IMR-90 (cell line): ENCODE measurements around the gene TMED10. TPM values are rescaled to one million over a fixed set of nuclear protein-coding genes. Genes with fewer than 3 reads are reported as not detected.

Experiments used
- ATAC-seq: fragments of 200-7000 bp; cut with Tn5 transposase; 2 replicates; pipeline ENCODE4 v1.9.1; 2020; ENCODE audit warnings: low read depth, mild to moderate bottlenecking, moderate library complexity
- BruUV-seq: library from RNA; stranded (reverse); fragments of 400-500 nt; replicated peaks from 2 replicates; lab custom pipeline; 2021; lab: Mats Ljungman, UMichigan
- CTCF ChIA-PET: fragments of 300-600 bp; formaldehyde crosslinking; extraction: SDS; loops from one replicate; lab custom pipeline; 2021; ENCODE audit warnings: antibody characterized with exemption; lab: Yijun Ruan, JAX
- POLR2A ChIA-PET: fragments of 300-600 bp; sonication (Branson Sonifier 250); formaldehyde crosslinking; loops from one replicate; lab custom pipeline; 2022; ENCODE audit warnings: antibody characterized with exemption; ENCODE audit not compliant: unreplicated experiment; lab: Charles Lee
- DNase-seq: peaks from one replicate; pipeline ENCODE4 v3.0.0; 2013
- H2AFZ ChIP-seq: replicated peaks from 2 replicates; pipeline ENCODE3; 2013; ENCODE audit warnings: low read length, mild to moderate bottlenecking; ENCODE audit not compliant: poor library complexity
- H2AK5ac ChIP-seq: 2 replicates; pipeline ENCODE4 v1.6.1; 2013; ENCODE audit warnings: low read depth, low read length, inconsistent platforms
- H2AK9ac ChIP-seq: replicated peaks from 2 replicates; pipeline ENCODE3; 2013; ENCODE audit warnings: mild to moderate bottlenecking, low read depth, low read length, moderate library complexity; ENCODE audit not compliant: poor library complexity
- H2BK120ac ChIP-seq: 2 replicates; pipeline ENCODE4 v1.6.1; 2013; ENCODE audit warnings: low read depth, low read length, inconsistent platforms
- H2BK15ac ChIP-seq: 3 replicates; pipeline ENCODE4 v1.6.1; 2013; ENCODE audit warnings: low read depth, low read length, inconsistent platforms
- H2BK20ac ChIP-seq: 2 replicates; pipeline ENCODE4 v1.6.1; 2013; ENCODE audit warnings: low read depth, mild to moderate bottlenecking, inconsistent platforms, low read length, moderate library complexity
- H2BK5ac ChIP-seq: 2 replicates; pipeline ENCODE4 v1.6.1; 2013; ENCODE audit warnings: mild to moderate bottlenecking, low read depth, low read length, inconsistent platforms; ENCODE audit not compliant: poor library complexity, severe bottlenecking
- H3K14ac ChIP-seq: replicated peaks from 2 replicates; pipeline ENCODE4 v1.6.1; 2013; ENCODE audit warnings: low read depth, low read length, inconsistent platforms
- H3K18ac ChIP-seq: 2 replicates; pipeline ENCODE4 v1.6.1; 2013; ENCODE audit warnings: low read depth, low read length, control low read depth
- H3K23ac ChIP-seq: 2 replicates; pipeline ENCODE4 v1.6.1; 2013; ENCODE audit warnings: low read depth, low read length, inconsistent platforms
- H3K27ac ChIP-seq: 2 replicates; pipeline ENCODE4 v1.5.1; 2013; ENCODE audit warnings: mild to moderate bottlenecking, control low read depth, low read length; ENCODE audit not compliant: insufficient read depth
- H3K27me3 ChIP-seq: 2 replicates; pipeline ENCODE4 v1.6.1; 2013; ENCODE audit warnings: low read length; ENCODE audit not compliant: control insufficient read depth, insufficient read depth
- H3K36me3 ChIP-seq: 2 replicates; pipeline ENCODE4 v1.6.1; 2013; ENCODE audit warnings: low read length, mixed read lengths; ENCODE audit not compliant: control insufficient read depth, insufficient read depth
- H3K4ac ChIP-seq: 2 replicates; pipeline ENCODE4 v1.6.1; 2013; ENCODE audit warnings: low read depth, low read length, inconsistent platforms
- H3K4me1 ChIP-seq: 2 replicates; pipeline ENCODE4 v1.6.1; 2013; ENCODE audit warnings: low read length, mixed read lengths; ENCODE audit not compliant: control insufficient read depth, insufficient read depth
- H3K4me2 ChIP-seq: 2 replicates; pipeline ENCODE4 v1.6.1; 2013; ENCODE audit warnings: low read depth, mild to moderate bottlenecking, control low read depth, low read length, moderate library complexity
- H3K4me3 ChIP-seq: 2 replicates; pipeline ENCODE4 v1.5.1; 2013; ENCODE audit warnings: low read depth, mild to moderate bottlenecking, control low read depth, low read length, moderate library complexity; ENCODE audit not compliant: insufficient read depth
- H3K56ac ChIP-seq: 2 replicates; pipeline ENCODE4 v1.6.1; 2013; ENCODE audit warnings: low read length, inconsistent platforms; ENCODE audit not compliant: insufficient read depth; ENCODE audit errors: extremely low read depth
- H3K79me1 ChIP-seq, 2 experiments: 2 replicates each; pipeline ENCODE4 v1.6.1; 2013; ENCODE audit warnings: low read length in 2 of 2, inconsistent platforms in 1 of 2, low read depth in 1 of 2
- H3K9ac ChIP-seq: 2 replicates; pipeline ENCODE4 v1.6.1; 2013; ENCODE audit warnings: low read depth, low read length, control low read depth
- H3K9me1 ChIP-seq: 2 replicates; pipeline ENCODE4 v1.6.1; 2013; ENCODE audit warnings: low read length, inconsistent platforms; ENCODE audit not compliant: insufficient read depth
- H3K9me3 ChIP-seq: 2 replicates; pipeline ENCODE4 v1.6.1; 2013; ENCODE audit warnings: low read length; ENCODE audit not compliant: control insufficient read depth, insufficient read depth
- H4K20me1 ChIP-seq: 2 replicates; pipeline ENCODE4 v1.6.1; 2013; ENCODE audit warnings: low read length, inconsistent platforms; ENCODE audit not compliant: insufficient read depth
- H4K5ac ChIP-seq: 2 replicates; pipeline ENCODE4 v1.6.1; 2013; ENCODE audit warnings: mild to moderate bottlenecking, low read depth, low read length, control low read depth
- H4K8ac ChIP-seq, 2 experiments: 2 replicates each; pipeline ENCODE4 v1.6.1; 2013; ENCODE audit warnings: low read depth in 2 of 2, low read length in 2 of 2, control low read depth in 1 of 2, inconsistent platforms in 1 of 2
- H4K91ac ChIP-seq: 2 replicates; pipeline ENCODE4 v1.6.1; 2013; ENCODE audit warnings: low read depth, low read length, inconsistent platforms; ENCODE audit not compliant: insufficient read depth
- BHLHE40 ChIP-seq: fragments of 150-350 bp; IDR thresholded peaks from 2 replicates; pipeline ENCODE4 v1.6.1; 2016; ENCODE audit warnings: mild to moderate bottlenecking, low read depth, low read length
- CEBPB ChIP-seq: IDR thresholded peaks from 2 replicates; pipeline ENCODE4 v1.6.1; 2012; ENCODE audit warnings: low read depth, low read length, improper control_type of control experiment
- CHD1 ChIP-seq: IDR thresholded peaks from 2 replicates; pipeline ENCODE4 v1.6.1; 2012; ENCODE audit warnings: low read depth, low read length, improper control_type of control experiment
- FOS ChIP-seq: fragments of 150-350 bp; IDR thresholded peaks from 2 replicates; pipeline ENCODE4 v1.6.1; 2016; ENCODE audit warnings: low read depth, low read length
- MAZ ChIP-seq: IDR thresholded peaks from 2 replicates; pipeline ENCODE4 v1.6.1; 2012; ENCODE audit warnings: low read depth, mild to moderate bottlenecking, low read length, improper control_type of control experiment, moderate library complexity, borderline replicate concordance
- MXI1 ChIP-seq: IDR thresholded peaks from 2 replicates; pipeline ENCODE4 v1.6.1; 2012; ENCODE audit warnings: low read depth, mild to moderate bottlenecking, low read length, moderate library complexity, borderline replicate concordance
- NFE2L2 ChIP-seq: fragments of 150-350 bp; IDR thresholded peaks from 2 replicates; pipeline ENCODE4 v1.6.1; 2016; ENCODE audit warnings: low read depth, mild to moderate bottlenecking, low read length
- POLR2A ChIP-seq: IDR thresholded peaks from 2 replicates; pipeline ENCODE4 v1.6.1; 2012; ENCODE audit warnings: mild to moderate bottlenecking, low read depth, low read length
- RAD21 ChIP-seq: IDR thresholded peaks from 2 replicates; pipeline ENCODE4 v1.6.1; 2012; ENCODE audit warnings: low read length, improper control_type of control experiment
- RCOR1 ChIP-seq: IDR thresholded peaks from 2 replicates; pipeline ENCODE4 v1.6.1; 2012; ENCODE audit warnings: mild to moderate bottlenecking, low read length, improper control_type of control experiment; ENCODE audit not compliant: insufficient replicate concordance
- RFX5 ChIP-seq: IDR thresholded peaks from 2 replicates; pipeline ENCODE4 v1.8.0; 2012; ENCODE audit warnings: low read depth, mild to moderate bottlenecking, low read length, moderate library complexity
- SMC3 ChIP-seq: fragments of 150-350 bp; IDR thresholded peaks from 2 replicates; pipeline ENCODE4 v1.6.1; 2016; ENCODE audit warnings: low read depth, mild to moderate bottlenecking, antibody characterized with exemption, low read length, moderate library complexity
- USF2 ChIP-seq: fragments of 150-350 bp; IDR thresholded peaks from 2 replicates; pipeline ENCODE4 v1.6.1; 2017; ENCODE audit warnings: mild to moderate bottlenecking, antibody characterized with exemption, low read length, low read depth
- WGBS, 2 experiments: methylation state at CpG; one replicate each; pipeline versions ENCODE4 v1.1.5 to v1.1.7; 2013; ENCODE audit warnings: missing lambda C conversion rate in 2 of 2; ENCODE audit not compliant: insufficient read length in 1 of 2; ENCODE audit errors: extremely low coverage in 2 of 2; 5-methylcytosine and 5-hydroxymethylcytosine counted together
- dilution Hi-C: fragments of 300-500 bp; cut with HindIII; formaldehyde crosslinking; loops from one replicate; pipeline ENCODE4 v1.14.3; 2018; ENCODE audit warnings: low sequenced_read_pairs; ENCODE audit not compliant: unreplicated experiment
- in situ Hi-C: fragments of 300-500 bp; cut with MboI; formaldehyde crosslinking; loops from 3 replicates; pipeline ENCODE4 v1.14.3; 2019; ENCODE audit warnings: low sequenced_read_pairs, inconsistent platforms, mixed read lengths
- intact Hi-C: fragments of 100-400 bp; cut with micrococcal nuclease; formaldehyde crosslinking; loops from 2 replicates; pipeline ENCODE4 v1.10.0; 2022
- polyA plus RNA-seq, 3 experiments: library from polyadenylated mRNA; depleted of rRNA; stranded (reverse); fragments of >200 nt; gene quantifications; 2 replicates each; pipeline ENCODE4 v1.2.3, GENCODE V29; 2012; ENCODE audit warnings: low replicate concordance in 1 of 3
- total RNA-seq: library from RNA; depleted of rRNA; stranded (reverse); fragments of >200 nt; gene quantifications from 2 replicates; pipeline ENCODE4 v1.2.3, GENCODE V29; 2012
- TF ChIP-seq, protein P1 (sequence below): fragments of 150-350 bp; IDR thresholded peaks from 2 replicates; pipeline ENCODE4 v1.6.1; 2016; ENCODE audit warnings: low read depth, mild to moderate bottlenecking, low read length, moderate library complexity, borderline replicate concordance

Gene TMED10
- total and polyA plus RNA-seq, 2 of the 4 experiments (the other 2 are of a cell fraction): 254 to 441 TPM

DNA sequence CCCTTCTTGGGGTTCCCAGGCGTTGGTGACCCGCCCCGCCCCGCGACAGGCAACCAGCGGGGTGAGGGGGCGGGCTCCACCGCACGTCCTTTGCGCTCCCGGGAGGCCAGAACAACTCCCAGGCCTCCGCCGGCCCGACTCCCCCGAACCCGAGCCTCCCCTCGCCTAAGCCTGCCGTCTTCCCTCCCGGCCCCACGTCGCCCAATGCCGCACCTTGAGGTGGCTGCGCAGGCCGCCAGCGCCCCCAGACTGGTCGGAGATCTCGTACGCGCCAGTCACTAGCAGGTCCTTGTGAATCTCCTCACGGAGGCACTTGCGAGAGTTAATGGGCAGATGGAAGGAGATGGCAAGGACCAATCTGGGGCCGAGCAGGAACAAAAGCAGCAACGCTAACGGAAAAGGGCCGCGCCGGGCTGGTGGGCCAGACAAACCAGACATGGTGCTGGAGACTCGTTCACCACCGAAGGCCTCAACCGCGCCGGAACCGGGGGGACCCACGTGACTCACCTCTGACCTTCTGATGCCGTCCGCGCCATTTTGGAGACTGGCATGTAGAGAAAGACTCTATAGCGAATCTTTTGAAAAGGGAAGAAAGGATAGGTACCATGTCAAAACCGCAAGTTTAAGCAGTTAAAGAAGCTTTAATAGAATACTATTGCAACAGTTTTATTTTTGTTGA, at the start of gene TMED10 (continued):
- TF ChIP-seq USF2: peak; percentile 98
- 0 out of 2 replicates have a peak, but pooled peaks have one; percentile 31 for TF ChIP-seq CHD1
- TF ChIP-seq CEBPB: no peak

DNA sequence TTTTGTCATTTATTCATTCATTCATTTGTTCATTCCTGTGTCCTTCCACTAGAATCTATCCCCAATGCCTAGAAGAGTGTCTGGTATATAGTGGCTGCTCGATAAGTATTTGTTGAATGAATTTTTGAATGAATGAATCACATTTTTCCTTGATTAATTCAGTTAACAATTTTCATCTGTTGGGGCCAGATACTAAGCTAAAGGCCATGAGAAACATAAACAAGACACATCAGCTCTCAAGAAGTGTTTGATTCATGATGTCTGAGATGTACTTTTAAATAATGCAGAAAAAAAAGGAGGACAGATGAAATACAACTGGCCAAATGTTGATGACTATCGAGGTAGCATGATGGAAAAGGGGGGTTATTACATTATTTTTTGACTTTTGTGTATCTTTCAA, 48.1 kb upstream of the TMED10 start:
- no peak overlapping the region for H2BK15ac ChIP-seq
- no peak overlapping the region for H3K9ac ChIP-seq
- H2BK20ac ChIP-seq: no peak overlapping the region
- no peak overlapping the region for H3K56ac ChIP-seq
- no peak overlapping the region for H2BK5ac ChIP-seq
- H2BK120ac ChIP-seq: no peak overlapping the region
- H3K36me3 ChIP-seq: no peaks in the 10 kb centered on the region
- no peak overlapping the region for H3K4me3 ChIP-seq
- no peak overlapping the region for H3K27ac ChIP-seq
- H3K4me1 ChIP-seq: peaks cover 10% of the 10 kb centered on the region
- no peak overlapping the region for H4K91ac ChIP-seq
- dilution Hi-C loops: no loop called here
- peaks cover 14% of the 10 kb centered on the region for H3K9me1 ChIP-seq
- no peak overlapping the region for H4K8ac ChIP-seq
- no peak overlapping the region for H3K18ac ChIP-seq
- no peak overlapping the region for H2AK9ac ChIP-seq
- H2AK5ac ChIP-seq: no peak overlapping the region
- BruUV-seq: no TSS peak
- H2AFZ ChIP-seq: no peak overlapping the region
- H3K23ac ChIP-seq: no peak overlapping the region
- no peak overlapping the region for H4K5ac ChIP-seq
- H3K14ac ChIP-seq: no peak overlapping the region
- WGBS, 2 experiments: no CpG with 5 or more reads among the region's 2 CpGs
- peak; percentile 63 for DNase-seq
- H3K27me3 ChIP-seq: no peaks in the 10 kb centered on the region
- no peaks in the 10 kb centered on the region for H3K9me3 ChIP-seq
- intact Hi-C loops: no loop called here
- ChIA-PET POLR2A (no interaction called here), CTCF (interaction anchor here (0.9 kb wide), 1 partner anchor 8 kb away, joined by 3 read pairs; no protein-coding TSS in a partner anchor)
- no peaks in the 10 kb centered on the region for H4K20me1 ChIP-seq
- H3K79me1 ChIP-seq: no peaks in the 10 kb centered on the region
- ATAC-seq: no peak
- no peak overlapping the region for H3K4ac ChIP-seq
- in situ Hi-C loops: no loop called here
- no peak overlapping the region for H3K4me2 ChIP-seq
- no peak for TF ChIP-seq POLR2A
- no peak for TF ChIP-seq CEBPB
- no peak for TF ChIP-seq BHLHE40
- TF ChIP-seq RCOR1: no peak
- no peak for TF ChIP-seq CHD1
- no peak for TF ChIP-seq RFX5
- TF ChIP-seq FOS: no peak
- TF ChIP-seq, protein P1, sequence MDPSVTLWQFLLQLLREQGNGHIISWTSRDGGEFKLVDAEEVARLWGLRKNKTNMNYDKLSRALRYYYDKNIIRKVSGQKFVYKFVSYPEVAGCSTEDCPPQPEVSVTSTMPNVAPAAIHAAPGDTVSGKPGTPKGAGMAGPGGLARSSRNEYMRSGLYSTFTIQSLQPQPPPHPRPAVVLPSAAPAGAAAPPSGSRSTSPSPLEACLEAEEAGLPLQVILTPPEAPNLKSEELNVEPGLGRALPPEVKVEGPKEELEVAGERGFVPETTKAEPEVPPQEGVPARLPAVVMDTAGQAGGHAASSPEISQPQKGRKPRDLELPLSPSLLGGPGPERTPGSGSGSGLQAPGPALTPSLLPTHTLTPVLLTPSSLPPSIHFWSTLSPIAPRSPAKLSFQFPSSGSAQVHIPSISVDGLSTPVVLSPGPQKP: no peak
- no peak for TF ChIP-seq MAZ
- no peak for TF ChIP-seq MXI1
- TF ChIP-seq USF2: no peak
- TF ChIP-seq RAD21: no peak
- TF ChIP-seq NFE2L2: no peak
- TF ChIP-seq SMC3: no peak
